NOMO-1 (cell line): Measurements from ENCODE around the gene BCAR3.
A peak's percentile ranks its signal among the peaks of the same experiment; 100 is the strongest.

ENCODE experiments used
- DNase-seq, 2 experiments: peaks; one replicate each; lab custom pipeline; 2025; ENCODE audit not compliant: unreplicated experiment in 2 of 2; lab: John Stamatoyannopoulos, UW

BCAR3 gene

GRCh38 chr1:93579891-93580290, 101.7 kb downstream of the BCAR3 start:
- no peak for DNase-seq

DNA sequence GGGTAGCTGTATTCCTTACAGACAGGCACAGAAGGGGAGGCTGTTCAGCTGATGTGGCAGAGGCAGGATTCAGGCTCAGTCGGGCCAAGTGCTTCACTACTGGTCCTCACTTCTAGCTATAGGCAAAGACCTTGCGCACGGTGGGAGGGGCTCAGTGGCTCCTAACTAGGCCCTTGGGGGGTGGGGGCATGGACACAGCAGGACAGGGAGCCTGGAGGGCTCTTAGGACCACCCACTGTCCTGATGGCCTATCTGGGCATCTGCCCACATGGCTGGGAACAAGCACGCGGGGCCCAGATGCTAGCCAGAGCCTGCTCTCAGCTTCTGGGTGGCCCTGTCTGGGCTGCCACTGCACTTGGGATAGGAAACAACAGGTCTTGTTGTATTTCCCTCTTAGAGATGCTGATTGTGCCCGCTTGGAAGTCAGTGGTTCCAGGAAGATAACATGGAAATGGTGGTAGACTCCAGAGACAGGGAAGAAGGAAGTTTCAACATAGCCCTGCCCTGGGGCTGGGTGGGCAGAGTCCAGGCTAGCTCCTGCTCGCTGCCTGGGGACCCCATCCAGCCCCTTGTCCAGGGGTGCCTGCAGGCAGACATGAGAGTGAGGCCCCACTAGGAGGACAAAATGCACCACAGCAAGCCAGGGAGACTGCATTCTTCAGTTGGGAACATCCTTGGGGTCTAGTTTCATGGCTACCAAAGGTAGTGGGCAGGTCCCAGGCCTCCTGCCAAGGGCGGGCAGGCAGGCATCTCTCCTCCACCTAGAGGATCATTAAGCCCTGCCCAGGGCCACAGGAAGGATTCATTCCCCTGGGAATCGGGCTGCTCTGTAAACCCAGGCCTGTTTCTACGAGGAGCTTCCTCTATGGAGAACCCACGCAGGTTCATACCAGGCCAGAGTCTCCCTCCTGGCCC, 102.5 kb downstream of the BCAR3 start:
- DNase-seq: no peak

- DNase-seq: no peak
Observed at GRCh38 chr1:93578433-93578830, 103.2 kb downstream of the BCAR3 start.

DNA sequence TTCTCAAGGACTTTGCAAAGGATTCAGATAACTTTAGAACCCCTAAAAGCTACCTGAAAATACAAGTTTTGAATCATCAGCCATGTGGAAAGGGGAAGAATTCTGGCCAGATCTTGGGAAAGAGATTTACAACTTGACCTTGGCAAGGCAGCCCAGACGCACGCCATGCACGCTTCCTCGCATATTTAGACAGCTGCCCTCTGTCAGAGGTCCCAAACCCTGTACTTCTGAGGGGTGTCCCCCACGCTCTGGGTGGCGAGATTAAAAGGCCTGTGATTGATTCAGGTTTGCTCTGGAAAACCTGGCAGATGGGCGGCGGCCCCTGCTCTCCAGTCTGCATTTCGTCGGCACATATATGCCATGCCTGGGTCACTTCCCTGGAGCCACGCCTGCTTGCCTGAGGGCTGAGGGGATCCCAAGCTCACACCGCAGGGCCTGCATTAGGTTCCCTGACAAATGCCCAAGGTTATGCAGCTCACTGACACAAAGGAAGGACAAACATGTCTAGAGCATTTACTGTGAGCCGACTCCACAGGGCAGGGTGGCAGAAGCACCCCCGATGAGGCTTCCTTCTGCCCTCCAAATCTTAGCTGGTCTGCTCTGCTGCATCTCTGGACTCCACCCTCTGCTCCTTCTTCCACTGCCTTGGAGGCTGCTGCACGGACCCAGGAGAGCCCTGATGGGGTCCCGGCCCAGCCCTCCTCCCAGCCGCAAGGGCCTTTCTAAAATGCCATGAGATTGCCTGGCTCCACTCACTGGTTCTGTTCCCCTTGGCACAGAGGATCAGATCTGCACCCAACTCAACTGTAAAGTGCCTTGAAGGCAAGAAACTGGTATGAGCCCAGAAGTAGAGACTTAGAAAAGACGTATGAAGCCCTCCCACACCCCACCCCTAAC, 103.9 kb downstream of the BCAR3 start:
- DNase-seq: no peak

- no peak for DNase-seq
Observed at GRCh38 chr1:93576746-93577145, 104.9 kb downstream of the BCAR3 start.

DNA sequence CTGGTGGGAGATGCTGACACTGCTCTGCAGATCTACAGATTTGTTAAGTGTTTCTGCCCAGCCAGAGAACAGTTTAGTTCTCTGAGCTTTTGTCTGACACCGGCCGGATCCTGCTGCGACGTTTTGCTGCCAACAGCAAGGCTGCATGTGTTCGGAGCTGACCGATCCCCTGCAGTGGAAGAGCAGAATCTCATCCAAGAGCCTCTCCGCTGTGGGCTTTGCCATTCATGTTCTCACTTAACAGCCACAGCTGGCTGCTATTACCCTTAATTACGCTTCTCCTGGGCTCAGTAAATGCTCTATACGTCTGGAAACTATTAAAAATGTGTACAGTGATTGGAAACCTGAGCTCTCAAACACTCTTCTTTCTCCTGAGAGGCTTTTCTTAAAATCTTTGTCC, 105.3 kb downstream of the BCAR3 start:
- no peak for DNase-seq

- DNase-seq: no peak
Observed at GRCh38 chr1:93575621-93576284, 105.9 kb downstream of the BCAR3 start.

GRCh38 chr1:93574991-93575390, 106.6 kb downstream of the BCAR3 start:
- DNase-seq: no peak

GRCh38 chr1:93574511-93574910, 107.1 kb downstream of the BCAR3 start:
- DNase-seq: no peak

DNA sequence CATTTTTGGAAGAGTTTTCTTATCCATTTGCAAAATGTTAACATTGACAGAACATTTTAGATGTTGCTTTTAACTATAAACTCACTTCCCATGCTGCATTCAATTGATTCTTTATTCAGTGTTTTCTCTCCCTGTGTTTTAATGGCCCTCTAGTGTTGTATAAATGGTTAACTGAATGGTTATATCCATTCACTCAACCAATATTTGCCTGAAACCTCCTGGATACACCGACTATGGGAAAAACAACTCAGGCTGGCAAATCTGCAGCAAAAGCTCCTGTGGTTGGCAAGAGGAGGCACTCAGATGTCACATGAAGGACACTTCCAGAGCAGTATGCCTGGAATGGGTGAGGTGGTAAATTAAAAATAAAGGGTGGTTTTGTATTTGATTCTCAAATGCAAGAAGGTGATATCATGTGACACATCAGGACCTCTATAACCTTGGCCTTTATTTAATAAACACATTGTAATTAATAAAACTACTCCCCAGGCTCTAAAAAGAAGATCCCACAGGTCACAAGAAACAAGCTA, 107.6 kb downstream of the BCAR3 start:
- DNase-seq: no peak

- DNase-seq: no peak
Observed at GRCh38 chr1:93571623-93572310, 109.9 kb downstream of the BCAR3 start.

DNA sequence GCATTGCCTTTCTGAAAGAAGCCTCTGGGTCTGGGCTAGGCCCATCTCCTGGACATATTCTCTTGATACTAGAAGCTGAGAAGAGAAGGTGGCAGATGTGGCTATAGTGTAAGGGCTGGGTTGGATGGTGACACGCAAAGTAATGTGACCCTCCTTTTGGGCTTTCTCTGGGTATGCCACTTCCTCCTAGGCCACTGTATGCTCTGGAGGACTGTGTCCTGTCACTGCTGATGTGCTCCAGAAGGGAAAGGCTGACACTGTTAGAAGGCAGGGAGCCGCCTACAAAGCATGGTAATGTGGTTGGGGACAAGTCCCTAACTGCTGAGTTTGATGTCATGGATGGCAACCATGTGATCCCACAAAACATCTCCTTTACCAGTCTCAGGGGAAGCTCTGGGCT, 112.1 kb downstream of the BCAR3 start:
- DNase-seq: no peak

DNA sequence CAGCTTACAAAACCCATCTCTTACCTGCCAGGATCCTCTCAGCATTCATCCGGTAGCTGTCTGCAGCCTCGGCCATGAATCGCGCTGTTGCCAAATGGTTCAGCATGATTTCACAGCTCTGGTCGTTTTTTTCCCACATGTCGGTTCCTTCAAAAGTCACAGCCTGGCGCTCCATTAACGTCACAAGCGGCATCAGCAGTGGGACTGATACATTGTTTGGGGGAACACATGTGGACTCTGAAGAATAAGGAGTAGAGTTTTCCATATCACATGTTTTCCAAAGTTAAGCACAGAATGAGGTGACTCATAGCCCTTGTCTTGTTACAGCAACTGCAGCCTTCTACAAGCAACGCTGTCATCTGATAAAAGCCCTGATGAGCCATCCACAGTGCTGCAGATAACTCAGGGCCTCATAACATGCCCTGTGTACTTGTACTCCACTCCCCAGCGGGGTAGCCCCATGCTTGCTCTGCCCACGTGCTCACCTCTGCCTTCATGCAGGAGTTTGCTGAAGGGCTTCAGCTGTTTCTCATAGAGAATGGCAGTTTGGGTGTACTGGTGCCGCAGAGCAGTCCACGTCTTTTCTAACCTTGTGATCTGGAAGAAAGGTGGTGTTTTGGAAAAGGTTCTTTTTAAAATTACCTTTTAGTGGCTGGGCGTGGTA, 114.2 kb downstream of the BCAR3 start:
- DNase-seq: no peak

GRCh38 chr1:93566227-93566626, 115.4 kb downstream of the BCAR3 start:
- DNase-seq: no peak

- DNase-seq: no peak
Observed at GRCh38 chr1:93565496-93566206, 116.0 kb downstream of the BCAR3 start.

DNA sequence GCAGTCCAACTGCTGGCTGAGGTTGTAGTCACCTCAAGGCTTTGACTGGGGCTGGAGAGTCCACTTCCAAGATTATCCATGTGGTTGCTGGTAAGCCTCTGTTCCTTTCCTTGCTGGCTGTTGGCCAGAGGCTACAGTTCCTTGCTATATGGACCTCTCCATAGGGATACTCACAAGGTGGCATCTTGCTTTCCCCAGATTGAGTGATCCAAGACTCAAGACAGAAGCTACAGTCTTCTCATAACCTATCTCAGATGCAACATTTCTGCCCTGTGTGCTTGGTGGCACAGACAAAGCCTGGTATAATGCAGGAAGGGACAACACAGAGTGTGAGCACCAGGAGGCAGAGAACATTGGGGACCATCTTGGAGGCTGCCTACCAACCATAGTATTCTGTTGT, 121.9 kb downstream of the BCAR3 start:
- no peak for DNase-seq

GRCh38 chr1:93559045-93559444, 122.6 kb downstream of the BCAR3 start:
- DNase-seq: peak in 1 of 2 experiments; percentile 57

DNA sequence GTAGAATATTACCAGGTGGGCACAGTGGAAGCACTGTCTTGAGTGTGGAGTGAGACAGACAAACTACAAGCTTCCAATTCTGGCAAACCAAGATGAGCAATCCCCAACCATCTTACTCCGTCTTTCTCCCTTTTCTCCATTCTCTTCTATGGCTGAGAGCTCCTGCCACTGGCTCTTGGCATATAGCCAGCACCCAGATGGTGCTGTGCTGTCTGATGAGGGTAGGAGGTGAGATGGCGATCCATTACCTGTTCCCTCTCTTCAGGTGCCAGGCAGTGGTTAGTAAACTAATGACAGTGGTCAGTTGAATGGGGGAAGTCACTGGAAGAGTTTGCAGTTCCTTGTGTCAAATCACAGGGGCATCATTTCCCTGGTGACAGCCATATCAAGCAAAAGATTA, 125.3 kb downstream of the BCAR3 start:
- no peak for DNase-seq
